ENCODE data around the gene TMC4.
"Not testable (repeated sequence)": the region's sequence is repeated elsewhere in the genome, so short reads cannot be mapped to it uniquely, and the experiment has no call there.

TMC4 gene

GRCh38 chr19:54172471-54173358 lies at the start of gene TMC4:
Gene TMC4, minus strand, starts transcription at chr19:54173160. Its CDS starts 43 bp downstream, at chr19:54173117.
- TF ChIP-seq EZH2 (IDR thresholded peaks at IDR 0.05) (no peak), POLR2AphosphoS5 (IDR thresholded peaks at IDR 0.05; ENCODE audit: borderline replicate concordance, low read depth, low read length) (no peak; the same call in 1 of the 2 replicates), FOXP2 (optimal IDR thresholded peaks at IDR 0.05; ENCODE audit: control extremely low read depth, extremely low read length, insufficient read depth) (no peak)

GRCh38 chr19:54221947-54222346 lies 49.0 kb upstream of the TMC4 start:
- not testable (repeated sequence) for H3K4me3 ChIP-seq; H3K27ac ChIP-seq; H3K9ac ChIP-seq (ENCODE audit: insufficient read length); DNase-seq (ENCODE audit: low read depth, low spot score); H3K36me3 ChIP-seq (ENCODE audit: insufficient read depth, low read length); H3K9me3 ChIP-seq (ENCODE audit: low read depth, low read length)

More at GRCh38 chr19:54172471-54173358, at the start of gene TMC4:
- H3K9me3 ChIP-seq (ENCODE audit: low read depth, low read length) = no peaks in the 10 kb centered on the region
- H3K9ac ChIP-seq (ENCODE audit: insufficient read length) = no peak within 1 kb of the TSS
- peak within 1 kb of the TSS; percentile 39 for H3K4me3 ChIP-seq
- H3K27ac ChIP-seq = no peak within 1 kb of the TSS
- no peak for DNase-seq (ENCODE audit: low read depth, low spot score)
- no peaks in the 10 kb centered on the region for H3K36me3 ChIP-seq (ENCODE audit: insufficient read depth, low read length)

- DNase-seq (ENCODE audit: low read depth, low spot score); H3K4me3 ChIP-seq: not testable (repeated sequence)
These were observed 46.7 kb upstream of the TMC4 start for GRCh38 chr19:54219702-54220101.

GRCh38 chr19:54218960-54219661 lies 46.2 kb upstream of the TMC4 start:
- Histone ChIP-seq H3K9ac (ENCODE audit: insufficient read length) (no peak overlapping the region), H3K4me3 (no peak overlapping the region), H3K27ac (no peak overlapping the region), H3K36me3 (ENCODE audit: insufficient read depth, low read length) (no peaks in the 10 kb centered on the region), H3K9me3 (ENCODE audit: low read depth, low read length) (no peaks in the 10 kb centered on the region)
- TF ChIP-seq POLR2AphosphoS5 (IDR thresholded peaks at IDR 0.05; ENCODE audit: borderline replicate concordance, low read depth, low read length) (no peak), EZH2 (IDR thresholded peaks at IDR 0.05) (no peak), FOXP2 (optimal IDR thresholded peaks at IDR 0.05; ENCODE audit: control extremely low read depth, extremely low read length, insufficient read depth) (no peak)
- no peak for DNase-seq (ENCODE audit: low read depth, low spot score)

More at GRCh38 chr19:54219702-54220101, 46.7 kb upstream of the TMC4 start:
- H3K27ac ChIP-seq; H3K9ac ChIP-seq (ENCODE audit: insufficient read length); H3K36me3 ChIP-seq (ENCODE audit: insufficient read depth, low read length); H3K9me3 ChIP-seq (ENCODE audit: low read depth, low read length): not testable (repeated sequence)

- TF ChIP-seq POLR2AphosphoS5 (IDR thresholded peaks at IDR 0.05; ENCODE audit: borderline replicate concordance, low read depth, low read length) (no peak), EZH2 (IDR thresholded peaks at IDR 0.05) (no peak), FOXP2 (optimal IDR thresholded peaks at IDR 0.05; ENCODE audit: control extremely low read depth, extremely low read length, insufficient read depth) (no peak)
- no peak overlapping the region for H3K4me3 ChIP-seq
- no peaks in the 10 kb centered on the region for H3K9me3 ChIP-seq (ENCODE audit: low read depth, low read length)
- H3K36me3 ChIP-seq (ENCODE audit: insufficient read depth, low read length) = no peaks in the 10 kb centered on the region
- no peak for DNase-seq (ENCODE audit: low read depth, low spot score)
- no peak overlapping the region for H3K27ac ChIP-seq
- no peak overlapping the region for H3K9ac ChIP-seq (ENCODE audit: insufficient read length)
These were observed 45.3 kb upstream of the TMC4 start for GRCh38 chr19:54218259-54218658.

- not testable (repeated sequence) for DNase-seq (ENCODE audit: low read depth, low spot score); H3K9ac ChIP-seq (ENCODE audit: insufficient read length); H3K9me3 ChIP-seq (ENCODE audit: low read depth, low read length); H3K27ac ChIP-seq; H3K4me3 ChIP-seq; H3K36me3 ChIP-seq (ENCODE audit: insufficient read depth, low read length)
These were observed 44.7 kb upstream of the TMC4 start for GRCh38 chr19:54217517-54218247.

- DNase-seq (ENCODE audit: low read depth, low spot score) = no peak
- Histone ChIP-seq H3K4me3 (no peak overlapping the region), H3K9me3 (ENCODE audit: low read depth, low read length) (no peaks in the 10 kb centered on the region), H3K9ac (ENCODE audit: insufficient read length) (no peak overlapping the region), H3K27ac (no peak overlapping the region), H3K36me3 (ENCODE audit: insufficient read depth, low read length) (no peaks in the 10 kb centered on the region)
- TF ChIP-seq EZH2 (IDR thresholded peaks at IDR 0.05) (no peak), FOXP2 (optimal IDR thresholded peaks at IDR 0.05; ENCODE audit: control extremely low read depth, extremely low read length, insufficient read depth) (no peak), POLR2AphosphoS5 (IDR thresholded peaks at IDR 0.05; ENCODE audit: borderline replicate concordance, low read depth, low read length) (no peak)
These were observed 43.9 kb upstream of the TMC4 start for GRCh38 chr19:54216869-54217268.

- not testable (repeated sequence) for H3K9me3 ChIP-seq (ENCODE audit: low read depth, low read length); H3K36me3 ChIP-seq (ENCODE audit: insufficient read depth, low read length); H3K9ac ChIP-seq (ENCODE audit: insufficient read length); H3K27ac ChIP-seq; DNase-seq (ENCODE audit: low read depth, low spot score); H3K4me3 ChIP-seq
These were observed 41.8 kb upstream of the TMC4 start for GRCh38 chr19:54214734-54215133.

GRCh38 chr19:54214217-54214616 lies 41.3 kb upstream of the TMC4 start:
- not testable (repeated sequence) for H3K27ac ChIP-seq; H3K36me3 ChIP-seq (ENCODE audit: insufficient read depth, low read length); H3K9me3 ChIP-seq (ENCODE audit: low read depth, low read length); H3K4me3 ChIP-seq; H3K9ac ChIP-seq (ENCODE audit: insufficient read length); DNase-seq (ENCODE audit: low read depth, low spot score)

Measured in SK-N-MC (cell line).